Fibroblast of lung (primary cell): ENCODE measurements around the gene CRACR2B.

Source experiments
- EZH2 ChIP-seq: IDR thresholded peaks from 2 replicates; pipeline ENCODE4 v1.5.1; 2012; ENCODE audit warnings: low read length, control low read depth, mild to moderate bottlenecking; ENCODE audit errors: missing control alignments
- TF ChIP-seq, protein P1 (sequence below), 2 donors: IDR thresholded peaks in 1 of 2; conservative IDR thresholded peaks in 1 of 2; 1 replicate in 1 of 2; 2 replicates in 1 of 2; pipeline ENCODE4 v1.5.1; 2011 to 2012; ENCODE audit warnings: low read length in 2 of 2, control low read depth in 1 of 2, inconsistent platforms in 1 of 2, low read depth in 1 of 2, mild to moderate bottlenecking in 1 of 2

DNA sequence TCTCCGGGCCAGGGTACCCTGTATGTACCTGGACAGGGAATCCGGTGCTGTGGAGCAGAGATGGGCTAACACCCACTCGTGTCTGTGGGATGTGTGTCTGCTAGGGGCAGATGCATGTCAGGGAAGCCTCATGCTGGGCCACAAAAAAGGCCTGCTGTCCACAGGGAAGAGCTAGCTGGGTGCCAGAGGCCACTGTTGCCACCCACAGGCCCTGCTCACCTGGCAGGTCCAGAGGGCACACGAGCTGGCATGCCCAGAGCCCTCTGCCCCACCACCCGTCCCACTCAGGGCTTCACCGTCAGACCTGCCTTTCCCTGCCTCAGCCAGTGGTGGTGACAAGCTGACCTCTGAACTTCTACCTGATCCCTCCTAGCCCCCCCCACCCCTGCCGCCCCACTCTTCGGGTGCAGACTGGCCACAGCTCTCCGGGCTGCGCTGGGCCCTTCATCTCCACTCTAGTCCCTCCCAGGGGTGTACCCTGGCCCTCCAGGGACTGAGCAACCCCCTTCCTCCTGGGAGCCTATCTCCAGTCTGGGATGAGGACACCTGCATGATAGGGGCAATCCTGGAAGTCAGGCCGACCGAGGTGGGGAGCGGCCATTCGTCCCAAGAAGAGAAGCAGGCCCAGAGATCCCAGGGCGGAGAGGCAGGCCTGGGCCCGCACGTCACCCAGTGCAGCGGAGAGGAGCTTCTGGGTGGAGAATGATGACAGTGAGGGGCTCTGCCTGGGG is 31.0 kb upstream of the CRACR2B start:
- TF ChIP-seq, protein P1, sequence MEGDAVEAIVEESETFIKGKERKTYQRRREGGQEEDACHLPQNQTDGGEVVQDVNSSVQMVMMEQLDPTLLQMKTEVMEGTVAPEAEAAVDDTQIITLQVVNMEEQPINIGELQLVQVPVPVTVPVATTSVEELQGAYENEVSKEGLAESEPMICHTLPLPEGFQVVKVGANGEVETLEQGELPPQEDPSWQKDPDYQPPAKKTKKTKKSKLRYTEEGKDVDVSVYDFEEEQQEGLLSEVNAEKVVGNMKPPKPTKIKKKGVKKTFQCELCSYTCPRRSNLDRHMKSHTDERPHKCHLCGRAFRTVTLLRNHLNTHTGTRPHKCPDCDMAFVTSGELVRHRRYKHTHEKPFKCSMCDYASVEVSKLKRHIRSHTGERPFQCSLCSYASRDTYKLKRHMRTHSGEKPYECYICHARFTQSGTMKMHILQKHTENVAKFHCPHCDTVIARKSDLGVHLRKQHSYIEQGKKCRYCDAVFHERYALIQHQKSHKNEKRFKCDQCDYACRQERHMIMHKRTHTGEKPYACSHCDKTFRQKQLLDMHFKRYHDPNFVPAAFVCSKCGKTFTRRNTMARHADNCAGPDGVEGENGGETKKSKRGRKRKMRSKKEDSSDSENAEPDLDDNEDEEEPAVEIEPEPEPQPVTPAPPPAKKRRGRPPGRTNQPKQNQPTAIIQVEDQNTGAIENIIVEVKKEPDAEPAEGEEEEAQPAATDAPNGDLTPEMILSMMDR (conservative IDR thresholded peaks at IDR 0.05 in 1 of 2, IDR thresholded peaks at IDR 0.05 in 1 of 2; ENCODE audit: low read depth in 1 of 2, low read length in 2 of 2) = no peak
- TF ChIP-seq EZH2 = no peak
